Tibial artery (tissue), 4 donors: Measurements from ENCODE around the gene OBSL1.
A peak's percentile ranks its signal among the peaks of the same experiment; 100 is the strongest.

Experiments used
- DNase-seq, 2 donors: peaks; one replicate each; pipeline ENCODE4 v3.0.0-alpha.2; 2019
- H3K27ac ChIP-seq, 2 donors: fragments of 200-600 bp; sonication (generic) in 1 of 2; 1 replicate in 1 of 2; 2 replicates in 1 of 2; pipeline ENCODE4 v1.5.1; 2018 to 2019; ENCODE audit warnings: mild to moderate bottlenecking in 1 of 2
- H3K27me3 ChIP-seq, 2 donors: fragments of 200-600 bp; sonication (generic) in 1 of 2; one replicate each; pipeline versions ENCODE4 v1.5.1 to v1.6.0; 2016 to 2019
- H3K36me3 ChIP-seq, 3 donors: fragments of 200-600 bp; sonication (generic) in 2 of 3; one replicate each; pipeline ENCODE4 v1.5.1; 2016 to 2019; ENCODE audit warnings: mild to moderate bottlenecking in 2 of 3
- H3K4me1 ChIP-seq, 4 donors: fragments of 200-600 bp; sonication (generic) in 2 of 4; 1 replicate in 3 of 4; 2 replicates in 1 of 4; pipeline ENCODE4 v1.5.1; 2016 to 2019
- H3K4me3 ChIP-seq, 2 donors: fragments of 200-600 bp; sonication (generic) in 1 of 2; 1 replicate in 1 of 2; 2 replicates in 1 of 2; pipeline ENCODE4 v1.5.1; 2018 to 2019; ENCODE audit warnings: mild to moderate bottlenecking in 2 of 2
- H3K9me3 ChIP-seq, 3 donors: fragments of 200-600 bp; sonication (generic) in 1 of 3; one replicate each; pipeline ENCODE4 v1.5.1; 2016 to 2019
- CTCF ChIP-seq, 2 experiments: fragments of 200-600 bp in 1 of 2; fragments of 450-650 bp in 1 of 2; IDR thresholded peaks; one replicate each; pipeline ENCODE4 v1.5.1; 2017 to 2019; ENCODE audit warnings: antibody characterized with exemption in 2 of 2, mild to moderate bottlenecking in 1 of 2, moderate library complexity in 1 of 2
- intact Hi-C: fragments of 100-400 bp; cut with DNase I; formaldehyde crosslinking; loops from one replicate; pipeline ENCODE4 v1.15.0; 2023; ENCODE audit warnings: low total_unique reads

The OBSL1 gene

DNA sequence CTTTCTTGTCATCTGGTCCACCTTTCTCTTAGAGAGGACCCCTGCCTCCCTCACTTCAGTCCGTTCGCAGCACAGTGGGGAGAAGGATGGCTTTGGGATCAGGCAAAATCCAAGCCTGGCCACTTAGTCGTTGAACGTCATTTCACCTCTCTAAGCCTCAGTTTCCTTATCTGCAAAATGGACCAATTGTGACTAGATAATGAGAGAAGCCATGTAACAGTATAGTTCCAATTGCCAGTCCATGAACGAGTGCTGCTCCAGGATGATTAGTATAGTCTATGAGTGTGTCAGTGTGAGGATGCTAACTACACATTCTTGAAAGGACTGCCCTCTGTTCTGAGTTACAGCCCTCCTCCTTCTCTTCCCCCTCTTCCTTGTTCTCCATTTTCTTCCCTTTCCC is 1.8 kb upstream of the OBSL1 start:
- intact Hi-C loops = no loop called here
- peaks cover 0 to under 1% (median 0%) of the 10 kb centered on the region in 3 donors for H3K36me3 ChIP-seq
- no peaks in the 10 kb centered on the region for H3K9me3 ChIP-seq
- H3K27ac ChIP-seq = no peak overlapping the region
- peaks cover 0 to 22% of the 10 kb centered on the region in 2 donors for H3K27me3 ChIP-seq
- H3K4me3 ChIP-seq = no peak overlapping the region
- no peak for TF ChIP-seq CTCF (IDR thresholded peaks at IDR 0.05)
- H3K4me1 ChIP-seq = peaks cover 0 to 22% (median 8%) of the 10 kb centered on the region in 4 donors
- DNase-seq = no peak

DNA sequence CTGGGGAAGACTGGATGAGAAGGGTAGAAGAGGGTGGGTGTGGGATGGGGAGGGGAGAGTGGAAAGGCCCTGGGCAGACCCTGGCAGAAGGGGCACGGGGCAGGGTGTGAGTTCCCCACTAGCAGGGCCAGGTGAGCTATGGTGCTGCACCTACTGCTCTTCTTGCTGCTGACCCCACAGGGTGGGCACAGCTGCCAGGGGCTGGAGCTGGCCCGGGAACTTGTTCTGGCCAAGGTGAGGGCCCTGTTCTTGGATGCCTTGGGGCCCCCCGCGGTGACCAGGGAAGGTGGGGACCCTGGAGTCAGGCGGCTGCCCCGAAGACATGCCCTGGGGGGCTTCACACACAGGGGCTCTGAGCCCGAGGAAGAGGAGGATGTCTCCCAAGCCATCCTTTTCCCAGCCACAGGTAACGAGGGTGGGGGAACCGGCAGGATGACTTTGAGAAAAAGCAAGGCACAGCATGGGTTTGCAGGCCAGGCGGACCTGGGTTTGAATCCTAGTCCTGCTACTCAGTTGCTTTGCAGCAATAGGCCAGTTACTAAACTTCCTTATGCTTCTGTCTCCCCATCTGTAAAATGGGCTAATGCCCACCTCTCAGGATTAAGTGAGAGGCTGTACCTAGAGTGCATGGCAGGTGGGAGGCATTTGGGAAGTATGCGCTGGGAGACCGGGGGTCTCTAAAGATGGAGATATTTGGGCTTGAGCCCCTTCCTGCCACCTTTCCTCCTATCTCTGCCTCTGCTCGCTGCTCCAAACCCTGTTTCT is 1.1 kb upstream of the OBSL1 start, which contains the start of gene INHA:
Gene INHA (plus strand): TSS at position 74 of the 765 bp plus-strand sequence. CDS start 65 bp downstream, at position 139.
- peaks cover 0 to 22% of the 10 kb centered on the region in 2 donors for H3K27me3 ChIP-seq
- peak within 1 kb of the TSS; percentile 86 to 87 for H3K27ac ChIP-seq
- no peaks in the 10 kb centered on the region for H3K9me3 ChIP-seq
- H3K4me1 ChIP-seq = peaks cover 0 to 22% (median 8%) of the 10 kb centered on the region in 4 donors
- DNase-seq = no peak
- intact Hi-C loops = no loop called here
- TF ChIP-seq CTCF (IDR thresholded peaks at IDR 0.05) = no peak
- H3K36me3 ChIP-seq = peaks cover 0 to 8% (median 0%) of the 10 kb centered on the region in 3 donors
- H3K4me3 ChIP-seq = peak within 1 kb of the TSS; percentile 62 to 70

DNA sequence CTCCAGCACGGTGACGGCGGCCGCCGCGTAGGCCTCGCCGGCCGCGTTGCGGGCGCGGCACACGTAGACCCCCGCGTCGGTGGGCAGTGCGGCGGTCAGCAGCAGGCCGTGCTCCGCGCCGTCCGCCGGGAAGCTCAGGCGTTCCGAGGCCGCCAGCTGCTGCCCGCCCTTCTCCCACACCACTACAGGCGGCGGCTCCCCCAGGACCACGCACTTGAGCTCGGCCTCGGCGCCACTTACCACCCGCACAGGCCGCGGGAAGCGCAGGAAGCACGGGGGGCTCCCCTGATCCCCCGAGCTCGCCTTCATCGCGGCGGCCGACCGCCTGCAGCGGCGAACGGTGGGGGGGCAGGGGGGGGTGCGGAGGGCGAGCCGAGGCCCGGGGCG is 422 bp downstream of the OBSL1 start:
- H3K27ac ChIP-seq = peak overlapping the region; percentile 86 to 87
- DNase-seq = no peak
- intact Hi-C loops = no loop called here
- H3K36me3 ChIP-seq = peaks cover 0 to 23% (median 0%) of the 10 kb centered on the region in 3 donors
- peak overlapping the region; percentile 62 to 70 for H3K4me3 ChIP-seq
- TF ChIP-seq CTCF (IDR thresholded peaks at IDR 0.05) = no peak
- peaks cover 0 to 22% (median 8%) of the 10 kb centered on the region in 4 donors for H3K4me1 ChIP-seq
- H3K27me3 ChIP-seq = peaks cover 0 to 10% of the 10 kb centered on the region in 2 donors
- H3K9me3 ChIP-seq = no peaks in the 10 kb centered on the region

GRCh38 chr2:219570194-219570923 is 980 bp downstream of the OBSL1 start:
- peak overlapping the region; percentile 86 to 87 for H3K27ac ChIP-seq
- H3K4me1 ChIP-seq = peaks cover 0 to 22% (median 8%) of the 10 kb centered on the region in 4 donors
- no peak for DNase-seq

GRCh38 chr2:219569635-219570034 is 1.7 kb downstream of the OBSL1 start:
- H3K36me3 ChIP-seq = peaks cover 0 to 36% (median 5%) of the 10 kb centered on the region in 3 donors
- H3K27ac ChIP-seq = peak overlapping the region; percentile 86 to 87
- no peaks in the 10 kb centered on the region for H3K9me3 ChIP-seq
- peak overlapping the region; percentile 62 to 70 for H3K4me3 ChIP-seq
- DNase-seq = no peak
- intact Hi-C loops = no loop called here
- no peak for TF ChIP-seq CTCF (IDR thresholded peaks at IDR 0.05)
- peaks cover 0 to 22% (median 8%) of the 10 kb centered on the region in 4 donors for H3K4me1 ChIP-seq
- H3K27me3 ChIP-seq = no peaks in the 10 kb centered on the region

More at GRCh38 chr2:219570194-219570923, 980 bp downstream of the OBSL1 start:
- H3K27me3 ChIP-seq = peaks cover 0 to 6% of the 10 kb centered on the region in 2 donors
- peak overlapping the region; percentile 62 to 70 for H3K4me3 ChIP-seq
- H3K36me3 ChIP-seq = peaks cover 0 to 28% (median 0%) of the 10 kb centered on the region in 3 donors
- no peaks in the 10 kb centered on the region for H3K9me3 ChIP-seq
- no peak for TF ChIP-seq CTCF (IDR thresholded peaks at IDR 0.05)
- intact Hi-C loops = no loop called here
